HG03103 (cell line): ENCODE data around the gene SORBS1.

Source experiments
- ATAC-seq: cut with Tn5 transposase; IDR thresholded peaks from one replicate; pipeline ENCODE4 v1.9.1; 2021; ENCODE audit warnings: low read depth; ENCODE audit not compliant: unreplicated experiment

Gene SORBS1

GRCh38 chr10:95543459-95543858 lies 17.7 kb downstream of the SORBS1 start:
- no peak for ATAC-seq

- ATAC-seq = no peak
Measured at GRCh38 chr10:95542761-95543160, 18.4 kb downstream of the SORBS1 start.

- no peak for ATAC-seq
Measured at GRCh38 chr10:95542330-95542729, 18.8 kb downstream of the SORBS1 start.

- no peak for ATAC-seq
Measured at GRCh38 chr10:95540514-95541052, 20.6 kb downstream of the SORBS1 start.

GRCh38 chr10:95539560-95540284 lies 21.4 kb downstream of the SORBS1 start:
- ATAC-seq = no peak

- ATAC-seq = no peak
Measured at GRCh38 chr10:95538412-95538811, 22.8 kb downstream of the SORBS1 start.

- no peak for ATAC-seq
Measured at GRCh38 chr10:95537542-95537927, 23.6 kb downstream of the SORBS1 start.

- no peak for ATAC-seq
Measured at GRCh38 chr10:95536894-95537541, 24.2 kb downstream of the SORBS1 start.

- ATAC-seq = no peak
Measured at GRCh38 chr10:95536017-95536416, 25.2 kb downstream of the SORBS1 start.

- ATAC-seq = no peak
Measured at GRCh38 chr10:95535526-95535925, 25.6 kb downstream of the SORBS1 start.

GRCh38 chr10:95533590-95533989 lies 27.6 kb downstream of the SORBS1 start:
- no peak for ATAC-seq

- ATAC-seq = no peak
Measured at GRCh38 chr10:95532536-95532935, 28.6 kb downstream of the SORBS1 start.

GRCh38 chr10:95531994-95532399 lies 29.2 kb downstream of the SORBS1 start:
- ATAC-seq = peak; percentile 66

- no peak for ATAC-seq
Measured at GRCh38 chr10:95531058-95531809, 29.9 kb downstream of the SORBS1 start.

- ATAC-seq = no peak
Measured at GRCh38 chr10:95530561-95530960, 30.6 kb downstream of the SORBS1 start.

- no peak for ATAC-seq
Measured at GRCh38 chr10:95530029-95530428, 31.1 kb downstream of the SORBS1 start.

GRCh38 chr10:95526044-95526443 lies 35.1 kb downstream of the SORBS1 start:
- no peak for ATAC-seq

GRCh38 chr10:95525033-95525418 lies 36.1 kb downstream of the SORBS1 start:
- no peak for ATAC-seq

- no peak for ATAC-seq
Measured at GRCh38 chr10:95524358-95525032, 36.7 kb downstream of the SORBS1 start.

- no peak for ATAC-seq
Measured at GRCh38 chr10:95522117-95522516, 39.1 kb downstream of the SORBS1 start.

GRCh38 chr10:95520617-95521016 lies 40.6 kb downstream of the SORBS1 start:
- no peak for ATAC-seq
